K562 (cell line): ENCODE data around the gene LTN1. TPM values are rescaled to one million over a fixed set of nuclear protein-coding genes. Genes with fewer than 3 reads are reported as not detected.

Source experiments
- ARID3A ChIP-seq: IDR thresholded peaks from 2 replicates; pipeline ENCODE4 v1.6.1; 2012; ENCODE audit warnings: low read depth, low read length, improper control_type of control experiment, borderline replicate concordance
- CBFA2T3 ChIP-seq: fragments of 450-650 bp; IDR thresholded peaks from 2 replicates; pipeline ENCODE4 v1.6.1; 2017
- CBX8 ChIP-seq: fragments of 200-600 bp; sonication (generic); IDR thresholded peaks from 2 replicates; pipeline ENCODE4 v1.6.1; 2012; ENCODE audit warnings: borderline replicate concordance, mixed run types, low read depth, mild to moderate bottlenecking, moderate library complexity, mixed read lengths, low read length, control low read depth, inconsistent platforms; ENCODE audit not compliant: poor library complexity, severe bottlenecking; ENCODE audit errors: extremely low read depth
- EP300 ChIP-seq: IDR thresholded peaks from 2 replicates; pipeline ENCODE4 v1.6.1; 2012; ENCODE audit warnings: low read length, improper control_type of control experiment
- FOSL1 ChIP-seq: fragments of 200-800 bp; sonication (Bioruptor generic); conservative IDR thresholded peaks from 2 replicates; pipeline ENCODE4 v1.6.1; 2016; ENCODE audit warnings: missing genetic modification characterization, missing compliant biosample characterization
- FOXA1 ChIP-seq: fragments of 450-650 bp; IDR thresholded peaks from 2 replicates; pipeline ENCODE4 v1.6.1; 2016; ENCODE audit warnings: mild to moderate bottlenecking, borderline replicate concordance
- FOXA3 ChIP-seq, 2 experiments: fragments of 450-650 bp in 1 of 2; sonication (generic) in 1 of 2; formaldehyde crosslinking; IDR thresholded peaks in 1 of 2; conservative IDR thresholded peaks in 1 of 2; 2 replicates each; pipeline versions ENCODE4 v1.4.0 to v1.8.0; 2020 to 2022; ENCODE audit warnings: mild to moderate bottlenecking in 2 of 2, missing genetic modification reagents in 1 of 2
- GTF2F1 ChIP-seq: IDR thresholded peaks from 2 replicates; pipeline ENCODE4 v1.6.1; 2011; ENCODE audit warnings: low read depth, low read length, improper control_type of control experiment
- HDAC1 ChIP-seq, 2 experiments: fragments of 450-650 bp; IDR thresholded peaks; 2 replicates each; pipeline ENCODE4 v1.6.1; 2016 to 2017; ENCODE audit warnings: inconsistent platforms in 1 of 2, mild to moderate bottlenecking in 1 of 2, moderate library complexity in 1 of 2
- HINFP ChIP-seq: fragments of 450-650 bp; conservative IDR thresholded peaks from 2 replicates; pipeline ENCODE4 v1.6.1; 2016; ENCODE audit warnings: missing genetic modification characterization, low read depth, mild to moderate bottlenecking, control low read depth, missing compliant biosample characterization
- IFI16 ChIP-seq: fragments of 250-450 bp; sonication (Bioruptor Pico); IDR thresholded peaks from 2 replicates; pipeline ENCODE4 v2.1.2; 2022; ENCODE audit warnings: mild to moderate bottlenecking, inconsistent platforms
- L3MBTL2 ChIP-seq: fragments of 450-650 bp; IDR thresholded peaks from 2 replicates; pipeline ENCODE4 v1.6.1; 2016; ENCODE audit warnings: mild to moderate bottlenecking, moderate library complexity
- MAFF ChIP-seq: IDR thresholded peaks from 2 replicates; pipeline ENCODE4 v1.6.1; 2012; ENCODE audit warnings: low read length, improper control_type of control experiment
- MAZ ChIP-seq, 2 experiments: fragments of 450-650 bp in 1 of 2; sonication (generic) in 1 of 2; formaldehyde crosslinking; IDR thresholded peaks in 1 of 2; conservative IDR thresholded peaks in 1 of 2; 2 replicates each; pipeline versions ENCODE4 v1.4.0 to v1.5.0; 2020; ENCODE audit warnings: mild to moderate bottlenecking in 1 of 2, missing genetic modification reagents in 1 of 2
- NBN ChIP-seq: fragments of 450-650 bp; IDR thresholded peaks from 2 replicates; pipeline ENCODE4 v1.6.1; 2016; ENCODE audit warnings: low read depth, mild to moderate bottlenecking
- PHF20 ChIP-seq: fragments of 450-650 bp; IDR thresholded peaks from 2 replicates; pipeline ENCODE4 v1.6.1; 2018; ENCODE audit not compliant: partially characterized antibody
- PML ChIP-seq: IDR thresholded peaks from 2 replicates; pipeline ENCODE4 v1.6.1; 2012; ENCODE audit warnings: low read length, inconsistent platforms
- POLR2AphosphoS5 ChIP-seq: IDR thresholded peaks from 2 replicates; pipeline ENCODE4 v1.6.1; 2011; ENCODE audit warnings: mild to moderate bottlenecking, low read depth, low read length, moderate library complexity; ENCODE audit not compliant: control insufficient read depth, insufficient read depth
- RBBP5 ChIP-seq: fragments of 200-600 bp; sonication (generic); IDR thresholded peaks from 2 replicates; pipeline ENCODE4 v1.6.1; 2012; ENCODE audit warnings: borderline replicate concordance, mild to moderate bottlenecking, low read length, control low read depth, inconsistent platforms; ENCODE audit not compliant: insufficient read depth, poor library complexity, severe bottlenecking
- RBM14 ChIP-seq: fragments of 200-400 bp; formaldehyde crosslinking; IDR thresholded peaks from 2 replicates; pipeline ENCODE4 v1.6.1; 2018; ENCODE audit warnings: low read depth, mild to moderate bottlenecking, low read length, moderate library complexity, borderline replicate concordance; ENCODE audit not compliant: insufficient read depth
- TAF7 ChIP-seq: fragments of 450-650 bp; IDR thresholded peaks from 2 replicates; pipeline ENCODE4 v1.6.1; 2016; ENCODE audit warnings: missing genetic modification characterization, missing compliant biosample characterization
- TCF7 ChIP-seq: sonication (generic); IDR thresholded peaks from 2 replicates; pipeline ENCODE4 v1.6.1; 2016; ENCODE audit warnings: antibody characterized with exemption, borderline replicate concordance
- ZBTB12 ChIP-seq: fragments of 250-450 bp; sonication (Bioruptor Pico); IDR thresholded peaks from 2 replicates; pipeline ENCODE4 v1.4.0; 2020
- ZNF668 ChIP-seq: fragments of 250-450 bp; sonication (Bioruptor Pico); IDR thresholded peaks from 2 replicates; pipeline ENCODE4 v1.8.0; 2022; ENCODE audit warnings: mild to moderate bottlenecking, inconsistent platforms
- polyA plus RNA-seq, 8 experiments: library from polyadenylated mRNA; depleted of rRNA in 4 of 8; stranded (reverse) in 5 of 8; unstranded in 3 of 8; fragments of >200 nt; fragmentation: Nextera tagmentation in 2 of 8; fragmentation: Illumina TruSeq in 1 of 8; extraction: Ambion mirVana in 2 of 8; extraction: Trizol in 1 of 8; gene quantifications; 2 replicates each; pipeline versions ENCODE4 v1.2.1 to v1.2.3, GENCODE V29; 2011 to 2014; ENCODE audit warnings: inconsistent platforms in 1 of 8, missing spikeins in 1 of 8
- total RNA-seq, 7 experiments: library from RNA; depleted of rRNA in 6 of 7; stranded (reverse); fragments of >200 nt in 6 of 7; fragmentation: Illumina TruSeq in 2 of 7; extraction: Trizol in 2 of 7; gene quantifications; 2 replicates each; pipeline versions ENCODE4 v1.2.1 to v1.2.3, GENCODE V29; 2011 to 2021; ENCODE audit warnings: low replicate concordance in 1 of 7

The LTN1 gene
- total and polyA plus RNA-seq, 9 of the 15 experiments (the other 6 are each of a cell fraction or from before 2014, with no cell fraction given): 15.7 to 49.6 (median 28.7) TPM

GRCh38 chr21:28992526-28993292, at the start of gene LTN1 (continued):
- peak; percentile 57 for TF ChIP-seq NBN
- TF ChIP-seq MAFF: no peak
- peak in 1 of 2 experiments; percentile 99; a peak in 2 of 4 replicates for TF ChIP-seq HDAC1 (IDR thresholded peaks at IDR 0.05)
- TF ChIP-seq CBX8: no peak
- peak; percentile 84 for TF ChIP-seq FOSL1 (tag)
- TF ChIP-seq ARID3A: no peak
- TF ChIP-seq ZNF668: no peak
- peak; percentile 96 for TF ChIP-seq POLR2AphosphoS5
- peak; percentile 90 for TF ChIP-seq PML
- no peak for TF ChIP-seq IFI16 (CRISPR knock-in tag)
- no peak for TF ChIP-seq RBM14
- peak; percentile 74 for TF ChIP-seq TAF7
- TF ChIP-seq MAZ (CRISPR knock-in tag; conservative IDR thresholded peaks at IDR 0.05 in 1 of 2, IDR thresholded peaks at IDR 0.05 in 1 of 2): peak; percentile 73 to 81; a peak in 3 of 4 replicates
- TF ChIP-seq FOXA1: no peak
- TF ChIP-seq TCF7: 0 out of 2 replicates have a peak, but pooled peaks have one; percentile 22
- TF ChIP-seq ZBTB12 (CRISPR knock-in tag): peak; percentile 90
- peak in 1 of 2 experiments; percentile 77; a peak in 2 of 4 replicates for TF ChIP-seq FOXA3 (CRISPR knock-in tag; conservative IDR thresholded peaks at IDR 0.05 in 1 of 2, IDR thresholded peaks at IDR 0.05 in 1 of 2)
- TF ChIP-seq PHF20: peak; percentile 98
- 0 out of 2 replicates have a peak, but pooled peaks have one; percentile 14 for TF ChIP-seq CBFA2T3
- peak; percentile 88 for TF ChIP-seq GTF2F1
- TF ChIP-seq L3MBTL2: peak; percentile 65
- no peak for TF ChIP-seq HINFP
- TF ChIP-seq EP300: peak; percentile 47; the same call in 1 of the 2 replicates
- peak; percentile 100 for TF ChIP-seq RBBP5
